ENCODE results near the gene PMEPA1.

PMEPA1 gene

DNA sequence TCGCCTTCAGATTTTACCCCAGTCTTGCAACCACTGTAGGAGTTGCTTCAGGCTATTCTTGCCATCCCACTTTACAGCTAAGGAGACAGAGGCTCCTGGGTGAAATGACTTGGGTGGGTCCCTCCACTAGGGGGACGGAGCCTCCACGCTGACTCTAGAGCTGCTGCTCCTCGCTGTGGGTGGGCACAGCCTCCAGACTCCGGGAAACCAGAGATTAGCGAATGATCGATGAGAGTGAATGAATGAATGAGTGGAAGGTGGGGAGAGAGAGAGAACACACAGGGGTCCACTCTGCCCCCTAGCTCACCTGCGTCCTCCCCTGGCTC is 100.0 kb downstream of the PMEPA1 start:
- no peak for DNase-seq (ENCODE audit: low read depth in 2 of 2)

- no peak for DNase-seq (ENCODE audit: low read depth in 2 of 2)
Measured at GRCh38 chr20:57609086-57609841, 100.6 kb downstream of the PMEPA1 start.

DNA sequence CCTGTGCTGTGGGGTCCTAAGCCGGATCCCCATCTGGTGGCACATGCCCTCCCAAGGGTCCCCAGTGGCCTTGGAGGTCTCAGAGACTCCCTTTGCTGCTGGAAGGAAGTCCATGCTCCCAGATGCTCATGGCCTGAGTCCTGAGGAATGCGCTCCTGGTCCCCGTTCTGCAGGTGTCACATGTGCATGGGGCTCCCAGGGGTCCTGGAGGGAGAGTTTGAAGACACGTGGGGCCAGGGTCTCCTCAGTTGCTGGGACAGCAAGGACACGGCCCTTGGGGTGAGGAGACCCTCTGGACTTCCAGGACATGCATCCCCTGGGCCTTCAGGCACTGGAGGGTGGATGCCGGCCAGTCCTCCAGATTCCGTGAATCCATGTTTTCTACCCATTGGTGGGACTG is 101.3 kb downstream of the PMEPA1 start:
- DNase-seq (ENCODE audit: low read depth in 2 of 2), result no peak

- no peak for DNase-seq (ENCODE audit: low read depth in 2 of 2)
Measured at GRCh38 chr20:57605878-57606277, 103.9 kb downstream of the PMEPA1 start.

- DNase-seq (ENCODE audit: low read depth in 2 of 2), result no peak
Measured at GRCh38 chr20:57605045-57605444, 104.8 kb downstream of the PMEPA1 start.

GRCh38 chr20:57603120-57603519 is 106.7 kb downstream of the PMEPA1 start:
- DNase-seq (ENCODE audit: low read depth in 2 of 2), result no peak

DNA sequence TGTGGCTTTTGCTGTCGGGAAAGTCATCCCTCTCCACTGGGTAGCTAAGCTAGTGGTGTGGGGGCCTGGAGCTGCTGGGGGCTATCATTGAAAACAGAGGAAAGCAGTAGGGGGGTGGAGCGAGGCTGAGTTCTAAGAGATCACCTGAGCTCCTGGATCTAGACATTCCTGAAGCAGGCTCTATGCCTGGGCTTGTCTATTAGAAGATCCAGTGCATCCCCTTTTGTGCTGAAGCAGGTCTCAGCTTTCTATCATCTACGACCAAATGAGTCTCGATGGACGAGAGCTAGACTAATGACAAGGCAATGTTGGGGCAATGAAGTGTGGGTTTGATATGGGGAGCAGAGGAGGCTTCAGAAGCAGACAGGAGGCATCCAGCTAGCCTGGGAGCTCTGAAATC is 108.1 kb downstream of the PMEPA1 start:
- no peak for DNase-seq (ENCODE audit: low read depth in 2 of 2)

- DNase-seq (ENCODE audit: low read depth in 2 of 2), result no peak
Measured at GRCh38 chr20:57601211-57601570, 108.6 kb downstream of the PMEPA1 start.

GRCh38 chr20:57600320-57601210 is 109.2 kb downstream of the PMEPA1 start:
- no peak for DNase-seq (ENCODE audit: low read depth in 2 of 2)

- DNase-seq (ENCODE audit: low read depth in 2 of 2), result no peak
Measured at GRCh38 chr20:57598491-57598890, 111.3 kb downstream of the PMEPA1 start.

All from fibroblast of skin of left biceps (primary cell).